Neural cell (in vitro differentiated cells): ENCODE measurements around the gene LARGE1. TPM values are rescaled to one million over a fixed set of nuclear protein-coding genes. Genes with fewer than 3 reads are reported as not detected.

Experiments used
- H2AFZ ChIP-seq: fragments of 200-600, 300-800 bp; sonication (generic), shearing (Covaris generic); 2 replicates; pipeline ENCODE4 v1.6.0; 2014; ENCODE audit warnings: low read depth, mild to moderate bottlenecking, antibody characterized with exemption, low read length, moderate library complexity
- H3F3A ChIP-seq: fragments of 200-600 bp; shearing (Covaris generic); 2 replicates; pipeline ENCODE4 v1.6.1; 2016; ENCODE audit warnings: mild to moderate bottlenecking, moderate library complexity, mixed read lengths, antibody characterized with exemption, low read length; ENCODE audit not compliant: insufficient read depth, poor library complexity, severe bottlenecking
- H3K27ac ChIP-seq: fragments of 200-600, 300-800 bp; sonication (generic), shearing (Covaris generic); 2 replicates; pipeline ENCODE4 v1.5.1; 2014; ENCODE audit warnings: mild to moderate bottlenecking, low read length, moderate library complexity
- H3K27me3 ChIP-seq: fragments of 300-800, 200-600 bp; sonication (generic), shearing (Covaris generic); 2 replicates; pipeline ENCODE4 v1.6.0; 2014; ENCODE audit warnings: mild to moderate bottlenecking, low read depth, low read length, moderate library complexity; ENCODE audit not compliant: insufficient read depth
- H3K36me3 ChIP-seq: fragments of 300-800, 200-600 bp; sonication (generic), shearing (Covaris generic); 2 replicates; pipeline ENCODE4 v1.5.1; 2014; ENCODE audit warnings: mild to moderate bottlenecking, antibody characterized with exemption, low read length, moderate library complexity; ENCODE audit not compliant: insufficient read depth
- H3K4me2 ChIP-seq: fragments of 300-800, 200-600 bp; sonication (generic), shearing (Covaris generic); 2 replicates; pipeline ENCODE4 v1.6.0; 2014; ENCODE audit warnings: mild to moderate bottlenecking, low read length
- H3K4me3 ChIP-seq: fragments of 300-800, 200-600 bp; sonication (generic), shearing (Covaris generic); 2 replicates; pipeline ENCODE4 v1.5.1; 2014; ENCODE audit warnings: mild to moderate bottlenecking, low read length, moderate library complexity
- H3K79me2 ChIP-seq: fragments of 200-600 bp; shearing (Covaris generic); replicated peaks from 2 replicates; pipeline ENCODE4 v1.6.0; 2014; ENCODE audit warnings: mild to moderate bottlenecking, low read length, moderate library complexity; ENCODE audit not compliant: insufficient read depth
- H3K9ac ChIP-seq: fragments of 300-800, 200-600 bp; sonication (generic), shearing (Covaris generic); 2 replicates; pipeline ENCODE4 v1.6.1; 2016; ENCODE audit warnings: mild to moderate bottlenecking, low read length, mixed read lengths
- H3K9me2 ChIP-seq: fragments of 200-600 bp; shearing (Covaris generic); 2 replicates; pipeline ENCODE4 v1.6.1; 2016; ENCODE audit warnings: mild to moderate bottlenecking, low read length, mixed read lengths; ENCODE audit not compliant: insufficient read depth
- H3K9me3 ChIP-seq: fragments of 200-600, 300-800 bp; sonication (generic), shearing (Covaris generic); 2 replicates; pipeline ENCODE4 v1.6.1; 2016; ENCODE audit warnings: mild to moderate bottlenecking, mixed run types, low read length, moderate library complexity, mixed read lengths
- H4K20me1 ChIP-seq: fragments of 200-600 bp; shearing (Covaris generic); 2 replicates; pipeline ENCODE4 v1.6.1; 2016; ENCODE audit warnings: mild to moderate bottlenecking, mixed run types; ENCODE audit not compliant: insufficient read depth
- EP300 ChIP-seq: fragments of 450-650 bp; conservative IDR thresholded peaks from 2 replicates; pipeline ENCODE4 v1.6.1; 2014; ENCODE audit warnings: antibody characterized with exemption, mild to moderate bottlenecking, moderate library complexity; ENCODE audit not compliant: poor library complexity, severe bottlenecking
- EZH2 ChIP-seq: fragments of 200-600, 300-800 bp; shearing (Covaris generic), sonication (generic); IDR thresholded peaks from 2 replicates; pipeline ENCODE4 v1.6.1; 2014; ENCODE audit warnings: antibody characterized with exemption, low read length, borderline replicate concordance, mild to moderate bottlenecking; ENCODE audit not compliant: insufficient read depth, poor library complexity, severe bottlenecking
- MXI1 ChIP-seq: fragments of 450-650 bp; conservative IDR thresholded peaks from 2 replicates; pipeline ENCODE4 v1.6.1; 2014; ENCODE audit warnings: antibody characterized with exemption, mild to moderate bottlenecking; ENCODE audit not compliant: poor library complexity, severe bottlenecking
- POLR2AphosphoS5 ChIP-seq: IDR thresholded peaks from 2 replicates; pipeline ENCODE4 v1.6.1; 2012
- RAD21 ChIP-seq: fragments of 450-650 bp; conservative IDR thresholded peaks from 2 replicates; pipeline ENCODE4 v1.6.1; 2014; ENCODE audit warnings: antibody characterized with exemption, mild to moderate bottlenecking, moderate library complexity
- SMC3 ChIP-seq: fragments of 450-650 bp; conservative IDR thresholded peaks from 2 replicates; pipeline ENCODE4 v1.6.1; 2014; ENCODE audit warnings: antibody characterized with exemption, mild to moderate bottlenecking, moderate library complexity; ENCODE audit not compliant: poor library complexity
- TAF1 ChIP-seq: IDR thresholded peaks from 2 replicates; pipeline ENCODE4 v1.6.1; 2012; ENCODE audit warnings: low read depth
- polyA plus RNA-seq: library from polyadenylated mRNA; depleted of rRNA; stranded (reverse); fragments of >200 nt; gene quantifications from 2 replicates; pipeline ENCODE4 v1.2.3, GENCODE V29; 2014
- TF ChIP-seq, protein P1 (sequence below): fragments of 450-650 bp; IDR thresholded peaks from 2 replicates; pipeline ENCODE4 v1.5.1; 2014; ENCODE audit warnings: antibody characterized with exemption, mild to moderate bottlenecking, moderate library complexity; ENCODE audit not compliant: poor library complexity, severe bottlenecking
- TF ChIP-seq, protein P2 (sequence below): IDR thresholded peaks from 2 replicates; pipeline ENCODE4 v1.6.1; 2012; ENCODE audit warnings: borderline replicate concordance

LARGE1 gene
- polyA plus RNA-seq, 1 donor from 2014 or later = 27.5 TPM

DNA sequence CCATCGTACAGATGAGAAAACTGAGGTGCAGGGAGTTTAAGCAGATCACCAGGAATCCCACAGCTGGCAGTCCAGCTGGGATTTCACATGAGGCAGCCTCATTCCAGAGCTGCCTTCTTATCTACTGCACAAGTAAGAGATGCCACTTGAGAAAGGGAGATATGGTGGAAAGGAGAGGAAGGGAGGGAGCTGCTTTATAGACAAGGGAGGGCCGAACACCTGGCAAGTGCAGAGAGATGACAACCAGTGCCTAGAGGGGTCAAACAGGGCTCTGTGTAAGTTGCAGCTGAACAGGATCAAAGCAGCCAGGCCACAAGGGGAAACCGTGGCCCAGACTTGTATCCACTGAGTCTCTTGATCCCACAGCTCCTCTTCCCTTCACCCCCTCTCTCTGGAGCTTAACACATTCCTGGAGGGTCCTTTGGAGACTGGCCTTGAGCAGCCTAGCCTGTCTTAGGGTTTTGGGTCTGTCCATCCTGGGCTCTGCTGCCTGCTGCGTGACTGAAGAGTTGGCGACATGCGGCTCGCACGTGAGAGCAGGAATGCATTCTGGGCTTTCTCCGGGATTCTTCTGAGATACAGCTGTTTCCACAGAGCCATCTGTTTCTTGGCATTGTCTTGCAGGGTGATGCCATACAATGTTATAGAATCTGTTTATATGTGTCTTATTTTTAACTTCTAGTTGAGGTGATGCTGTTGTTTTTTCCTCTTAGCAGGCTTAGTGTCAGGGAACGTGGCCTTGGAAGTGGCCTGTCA lies 593.6 kb downstream of the LARGE1 start:
- H3K4me3 ChIP-seq = no peak overlapping the region
- H3K27me3 ChIP-seq = no peaks in the 10 kb centered on the region
- no peak overlapping the region for H2AFZ ChIP-seq
- no peaks in the 10 kb centered on the region for H4K20me1 ChIP-seq
- no peaks in the 10 kb centered on the region for H3K79me2 ChIP-seq
- H3K9ac ChIP-seq = no peak overlapping the region
- no peaks in the 10 kb centered on the region for H3K9me2 ChIP-seq
- TF ChIP-seq SMC3 (no peak), EZH2 (no peak), TAF1 (no peak), EP300 (no peak), POLR2AphosphoS5 (no peak), RAD21 (no peak), MXI1 (no peak)
- TF ChIP-seq, protein P1, sequence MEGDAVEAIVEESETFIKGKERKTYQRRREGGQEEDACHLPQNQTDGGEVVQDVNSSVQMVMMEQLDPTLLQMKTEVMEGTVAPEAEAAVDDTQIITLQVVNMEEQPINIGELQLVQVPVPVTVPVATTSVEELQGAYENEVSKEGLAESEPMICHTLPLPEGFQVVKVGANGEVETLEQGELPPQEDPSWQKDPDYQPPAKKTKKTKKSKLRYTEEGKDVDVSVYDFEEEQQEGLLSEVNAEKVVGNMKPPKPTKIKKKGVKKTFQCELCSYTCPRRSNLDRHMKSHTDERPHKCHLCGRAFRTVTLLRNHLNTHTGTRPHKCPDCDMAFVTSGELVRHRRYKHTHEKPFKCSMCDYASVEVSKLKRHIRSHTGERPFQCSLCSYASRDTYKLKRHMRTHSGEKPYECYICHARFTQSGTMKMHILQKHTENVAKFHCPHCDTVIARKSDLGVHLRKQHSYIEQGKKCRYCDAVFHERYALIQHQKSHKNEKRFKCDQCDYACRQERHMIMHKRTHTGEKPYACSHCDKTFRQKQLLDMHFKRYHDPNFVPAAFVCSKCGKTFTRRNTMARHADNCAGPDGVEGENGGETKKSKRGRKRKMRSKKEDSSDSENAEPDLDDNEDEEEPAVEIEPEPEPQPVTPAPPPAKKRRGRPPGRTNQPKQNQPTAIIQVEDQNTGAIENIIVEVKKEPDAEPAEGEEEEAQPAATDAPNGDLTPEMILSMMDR = no peak
- TF ChIP-seq, protein P2, sequence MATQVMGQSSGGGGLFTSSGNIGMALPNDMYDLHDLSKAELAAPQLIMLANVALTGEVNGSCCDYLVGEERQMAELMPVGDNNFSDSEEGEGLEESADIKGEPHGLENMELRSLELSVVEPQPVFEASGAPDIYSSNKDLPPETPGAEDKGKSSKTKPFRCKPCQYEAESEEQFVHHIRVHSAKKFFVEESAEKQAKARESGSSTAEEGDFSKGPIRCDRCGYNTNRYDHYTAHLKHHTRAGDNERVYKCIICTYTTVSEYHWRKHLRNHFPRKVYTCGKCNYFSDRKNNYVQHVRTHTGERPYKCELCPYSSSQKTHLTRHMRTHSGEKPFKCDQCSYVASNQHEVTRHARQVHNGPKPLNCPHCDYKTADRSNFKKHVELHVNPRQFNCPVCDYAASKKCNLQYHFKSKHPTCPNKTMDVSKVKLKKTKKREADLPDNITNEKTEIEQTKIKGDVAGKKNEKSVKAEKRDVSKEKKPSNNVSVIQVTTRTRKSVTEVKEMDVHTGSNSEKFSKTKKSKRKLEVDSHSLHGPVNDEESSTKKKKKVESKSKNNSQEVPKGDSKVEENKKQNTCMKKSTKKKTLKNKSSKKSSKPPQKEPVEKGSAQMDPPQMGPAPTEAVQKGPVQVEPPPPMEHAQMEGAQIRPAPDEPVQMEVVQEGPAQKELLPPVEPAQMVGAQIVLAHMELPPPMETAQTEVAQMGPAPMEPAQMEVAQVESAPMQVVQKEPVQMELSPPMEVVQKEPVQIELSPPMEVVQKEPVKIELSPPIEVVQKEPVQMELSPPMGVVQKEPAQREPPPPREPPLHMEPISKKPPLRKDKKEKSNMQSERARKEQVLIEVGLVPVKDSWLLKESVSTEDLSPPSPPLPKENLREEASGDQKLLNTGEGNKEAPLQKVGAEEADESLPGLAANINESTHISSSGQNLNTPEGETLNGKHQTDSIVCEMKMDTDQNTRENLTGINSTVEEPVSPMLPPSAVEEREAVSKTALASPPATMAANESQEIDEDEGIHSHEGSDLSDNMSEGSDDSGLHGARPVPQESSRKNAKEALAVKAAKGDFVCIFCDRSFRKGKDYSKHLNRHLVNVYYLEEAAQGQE = no peak
- no peaks in the 10 kb centered on the region for H3F3A ChIP-seq
- H3K27ac ChIP-seq = no peak overlapping the region
- no peak overlapping the region for H3K4me2 ChIP-seq
- no peaks in the 10 kb centered on the region for H3K9me3 ChIP-seq
- peaks cover 3% of the 10 kb centered on the region for H3K36me3 ChIP-seq

DNA sequence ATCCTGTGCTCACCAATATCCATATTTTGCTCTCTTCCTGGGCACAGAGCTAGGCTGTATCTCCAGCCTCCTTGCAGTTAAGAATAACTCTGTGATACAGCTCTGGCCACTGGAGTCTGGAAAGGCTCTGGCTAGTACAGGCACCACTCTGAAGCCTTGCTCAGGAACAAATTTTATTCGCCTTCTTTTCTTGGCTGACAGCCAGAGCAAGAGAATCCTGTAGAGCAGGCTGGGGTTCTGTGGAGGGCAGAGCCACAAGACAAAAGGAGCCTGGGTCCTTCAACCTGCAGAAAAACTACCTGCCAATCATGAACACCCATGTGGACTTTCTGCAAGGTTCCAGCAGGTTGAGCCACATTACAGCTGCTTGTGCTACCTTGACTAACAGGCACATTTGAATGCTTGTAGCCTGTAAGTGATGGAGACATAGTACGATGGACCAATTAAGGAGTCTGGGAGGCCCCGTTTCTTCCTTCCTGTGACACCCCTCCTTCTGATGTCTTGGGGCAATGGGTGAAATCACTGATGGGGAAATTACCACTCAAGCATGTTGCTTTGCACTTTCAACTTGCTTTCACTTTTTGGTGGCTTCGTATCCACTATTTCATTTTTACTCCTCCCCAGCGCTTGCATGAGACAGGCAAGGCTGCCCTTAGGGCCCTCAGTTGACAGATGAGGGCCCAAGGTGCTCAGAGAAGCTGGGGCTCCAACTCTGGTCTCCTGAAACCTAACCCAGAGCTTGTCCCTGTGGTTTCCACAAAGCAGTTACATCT lies 594.9 kb downstream of the LARGE1 start:
- H3K79me2 ChIP-seq = no peaks in the 10 kb centered on the region
- H3K4me3 ChIP-seq = no peak overlapping the region
- H3K36me3 ChIP-seq = peaks cover 3% of the 10 kb centered on the region
- H3K27me3 ChIP-seq = no peaks in the 10 kb centered on the region
- H4K20me1 ChIP-seq = no peaks in the 10 kb centered on the region
- no peak overlapping the region for H3K9ac ChIP-seq
- no peaks in the 10 kb centered on the region for H3K9me3 ChIP-seq
- no peaks in the 10 kb centered on the region for H3K9me2 ChIP-seq
- no peak overlapping the region for H3K27ac ChIP-seq
- TF ChIP-seq EP300 = no peak
- TF ChIP-seq, protein P2 = no peak
- TF ChIP-seq, protein P1 = no peak
- no peak for TF ChIP-seq SMC3
- TF ChIP-seq TAF1 = no peak
- TF ChIP-seq MXI1 = no peak
- no peak for TF ChIP-seq RAD21
- TF ChIP-seq EZH2 = no peak
- no peak for TF ChIP-seq POLR2AphosphoS5
- no peak overlapping the region for H2AFZ ChIP-seq
- no peak overlapping the region for H3K4me2 ChIP-seq
- H3F3A ChIP-seq = no peaks in the 10 kb centered on the region
